Measurements from ENCODE around the gene ZBTB21. TPM values are rescaled to one million over a fixed set of nuclear protein-coding genes. Genes with fewer than 3 reads are reported as not detected.

The ZBTB21 gene
- total and polyA plus RNA-seq, 4 donors = 7.3 to 14.6 (median 10.4) TPM

GRCh38 chr21:41973861-41974751, 36.1 kb downstream of the ZBTB21 start:
- no peaks in the 10 kb centered on the region for H3K36me3 ChIP-seq (ENCODE audit: control insufficient read depth, insufficient read depth, low read length)
- peaks cover 26% of the 10 kb centered on the region for H3K4me1 ChIP-seq (ENCODE audit: control insufficient read depth, insufficient read depth, low read length)
- no peaks in the 10 kb centered on the region for H3K27me3 ChIP-seq (ENCODE audit: control insufficient read depth, insufficient read depth, low read length)
- WGBS (ENCODE audit: insufficient coverage) = 91% methylated on average over 13 of the region's 14 CpGs
- DNase-seq (ENCODE audit: low read depth in 4 of 6, low spot score in 6 of 6) = no peak
- H3K9me3 ChIP-seq (ENCODE audit: control insufficient read depth, insufficient read depth, low read length) = no peaks in the 10 kb centered on the region
- H3K27ac ChIP-seq (ENCODE audit: low read depth, low read length) = no peak overlapping the region
- no peak overlapping the region for H3K4me3 ChIP-seq (ENCODE audit: low read depth, low read length)

- H3K4me3 ChIP-seq (ENCODE audit: low read depth, low read length) = no peak overlapping the region
- H3K4me1 ChIP-seq (ENCODE audit: control insufficient read depth, insufficient read depth, low read length) = peaks cover 26% of the 10 kb centered on the region
- no peaks in the 10 kb centered on the region for H3K36me3 ChIP-seq (ENCODE audit: control insufficient read depth, insufficient read depth, low read length)
- H3K27ac ChIP-seq (ENCODE audit: low read depth, low read length) = no peak overlapping the region
- DNase-seq (ENCODE audit: low read depth in 4 of 6, low spot score in 6 of 6) = no peak
- WGBS (ENCODE audit: insufficient coverage) = 96% methylated on average over 15 of the region's 15 CpGs
- H3K27me3 ChIP-seq (ENCODE audit: control insufficient read depth, insufficient read depth, low read length) = no peaks in the 10 kb centered on the region
- H3K9me3 ChIP-seq (ENCODE audit: control insufficient read depth, insufficient read depth, low read length) = no peaks in the 10 kb centered on the region
These were observed 36.7 kb downstream of the ZBTB21 start for GRCh38 chr21:41973427-41973831.

- Histone ChIP-seq H3K27ac (ENCODE audit: low read depth, low read length) (no peak overlapping the region), H3K27me3 (ENCODE audit: control insufficient read depth, insufficient read depth, low read length) (no peaks in the 10 kb centered on the region), H3K4me1 (ENCODE audit: control insufficient read depth, insufficient read depth, low read length) (peaks cover 26% of the 10 kb centered on the region), H3K4me3 (ENCODE audit: low read depth, low read length) (no peak overlapping the region), H3K36me3 (ENCODE audit: control insufficient read depth, insufficient read depth, low read length) (no peaks in the 10 kb centered on the region), H3K9me3 (ENCODE audit: control insufficient read depth, insufficient read depth, low read length) (no peaks in the 10 kb centered on the region)
- WGBS (ENCODE audit: insufficient coverage) = 96% methylated on average over 22 of the region's 23 CpGs
- DNase-seq (ENCODE audit: low read depth in 4 of 6, low spot score in 6 of 6) = no peak
These were observed 37.5 kb downstream of the ZBTB21 start for GRCh38 chr21:41972511-41973205.

DNA sequence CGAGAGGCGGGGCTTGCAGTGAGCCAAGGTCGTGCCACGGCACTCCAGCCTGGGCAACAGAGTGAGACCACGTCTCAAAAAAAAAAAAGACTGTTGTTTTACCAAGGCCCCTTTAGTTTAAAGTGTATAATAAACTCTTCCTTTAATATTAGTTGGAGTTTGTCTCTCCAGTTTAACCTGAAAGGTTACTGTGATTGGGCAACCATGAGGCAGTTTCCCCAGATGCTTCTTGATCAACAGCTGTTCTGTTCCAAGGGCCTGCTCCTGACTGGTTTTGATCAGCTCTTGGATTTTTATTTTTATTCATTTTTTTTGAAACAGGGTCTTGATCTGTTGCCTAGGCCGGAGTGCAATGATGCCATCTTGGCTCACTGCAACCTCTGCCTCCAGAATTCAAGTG, 38.3 kb downstream of the ZBTB21 start:
- Histone ChIP-seq H3K9me3 (ENCODE audit: control insufficient read depth, insufficient read depth, low read length) (no peaks in the 10 kb centered on the region), H3K27ac (ENCODE audit: low read depth, low read length) (no peak overlapping the region), H3K4me3 (ENCODE audit: low read depth, low read length) (no peak overlapping the region), H3K27me3 (ENCODE audit: control insufficient read depth, insufficient read depth, low read length) (no peaks in the 10 kb centered on the region), H3K4me1 (ENCODE audit: control insufficient read depth, insufficient read depth, low read length) (peaks cover 26% of the 10 kb centered on the region), H3K36me3 (ENCODE audit: control insufficient read depth, insufficient read depth, low read length) (no peaks in the 10 kb centered on the region)
- 100% methylated on average over 1 of the region's 6 CpGs for WGBS (ENCODE audit: insufficient coverage)
- DNase-seq (ENCODE audit: low read depth in 4 of 6, low spot score in 6 of 6) = no peak

GRCh38 chr21:41970751-41971653, 39.2 kb downstream of the ZBTB21 start:
- WGBS (ENCODE audit: insufficient coverage) = 71% methylated on average over 16 of the region's 20 CpGs
- H3K36me3 ChIP-seq (ENCODE audit: control insufficient read depth, insufficient read depth, low read length) = no peaks in the 10 kb centered on the region
- no peaks in the 10 kb centered on the region for H3K9me3 ChIP-seq (ENCODE audit: control insufficient read depth, insufficient read depth, low read length)
- H3K27me3 ChIP-seq (ENCODE audit: control insufficient read depth, insufficient read depth, low read length) = no peaks in the 10 kb centered on the region
- H3K4me3 ChIP-seq (ENCODE audit: low read depth, low read length) = no peak overlapping the region
- H3K27ac ChIP-seq (ENCODE audit: low read depth, low read length) = no peak overlapping the region
- peaks cover 23% of the 10 kb centered on the region for H3K4me1 ChIP-seq (ENCODE audit: control insufficient read depth, insufficient read depth, low read length)
- DNase-seq (ENCODE audit: low read depth in 4 of 6, low spot score in 6 of 6) = no peak

DNA sequence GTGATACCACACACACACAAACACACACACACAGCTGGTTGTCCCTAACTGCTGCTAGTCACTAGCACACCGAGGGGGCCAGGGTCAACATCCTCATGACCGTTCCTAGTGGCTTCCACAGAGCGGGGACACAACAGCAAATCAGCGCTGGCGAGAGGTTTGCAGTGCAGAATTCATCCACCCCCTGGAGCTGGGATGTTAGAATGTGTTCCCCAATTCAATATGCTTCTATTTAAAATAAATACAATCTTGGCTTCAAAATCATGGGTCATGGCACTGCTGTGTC, 40.1 kb downstream of the ZBTB21 start:
- H3K27me3 ChIP-seq (ENCODE audit: control insufficient read depth, insufficient read depth, low read length) = no peaks in the 10 kb centered on the region
- no peak overlapping the region for H3K27ac ChIP-seq (ENCODE audit: low read depth, low read length)
- H3K4me3 ChIP-seq (ENCODE audit: low read depth, low read length) = no peak overlapping the region
- peaks cover 23% of the 10 kb centered on the region for H3K4me1 ChIP-seq (ENCODE audit: control insufficient read depth, insufficient read depth, low read length)
- no peak for DNase-seq (ENCODE audit: low read depth in 4 of 6, low spot score in 6 of 6)
- WGBS (ENCODE audit: insufficient coverage) = 15% methylated on average over 3 of the region's 5 CpGs
- no peaks in the 10 kb centered on the region for H3K9me3 ChIP-seq (ENCODE audit: control insufficient read depth, insufficient read depth, low read length)
- no peaks in the 10 kb centered on the region for H3K36me3 ChIP-seq (ENCODE audit: control insufficient read depth, insufficient read depth, low read length)

DNA sequence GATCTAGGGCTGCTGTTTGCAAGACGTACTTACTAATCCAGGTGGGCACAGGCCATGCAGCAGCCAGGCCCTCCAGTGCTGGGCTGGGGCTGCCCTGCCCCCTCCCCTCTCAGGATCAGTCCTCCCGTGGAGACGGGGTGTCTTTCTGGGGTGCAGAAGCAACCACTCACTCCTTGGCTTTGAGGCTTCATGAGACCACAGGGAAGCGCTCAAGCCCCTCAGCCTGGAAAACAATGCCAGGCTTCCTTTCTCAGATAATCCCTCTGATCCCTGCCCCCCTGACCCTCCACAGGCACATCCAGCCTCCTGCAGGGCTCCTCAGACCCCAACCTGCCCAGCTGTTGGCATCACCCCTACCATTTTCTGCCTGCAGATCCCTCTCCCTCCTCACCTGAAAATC, 42.5 kb downstream of the ZBTB21 start:
- no peak for DNase-seq (ENCODE audit: low read depth in 4 of 6, low spot score in 6 of 6)
- WGBS (ENCODE audit: insufficient coverage) = 61% methylated on average over 4 of the region's 4 CpGs
- H3K27ac ChIP-seq (ENCODE audit: low read depth, low read length) = no peak overlapping the region

DNA sequence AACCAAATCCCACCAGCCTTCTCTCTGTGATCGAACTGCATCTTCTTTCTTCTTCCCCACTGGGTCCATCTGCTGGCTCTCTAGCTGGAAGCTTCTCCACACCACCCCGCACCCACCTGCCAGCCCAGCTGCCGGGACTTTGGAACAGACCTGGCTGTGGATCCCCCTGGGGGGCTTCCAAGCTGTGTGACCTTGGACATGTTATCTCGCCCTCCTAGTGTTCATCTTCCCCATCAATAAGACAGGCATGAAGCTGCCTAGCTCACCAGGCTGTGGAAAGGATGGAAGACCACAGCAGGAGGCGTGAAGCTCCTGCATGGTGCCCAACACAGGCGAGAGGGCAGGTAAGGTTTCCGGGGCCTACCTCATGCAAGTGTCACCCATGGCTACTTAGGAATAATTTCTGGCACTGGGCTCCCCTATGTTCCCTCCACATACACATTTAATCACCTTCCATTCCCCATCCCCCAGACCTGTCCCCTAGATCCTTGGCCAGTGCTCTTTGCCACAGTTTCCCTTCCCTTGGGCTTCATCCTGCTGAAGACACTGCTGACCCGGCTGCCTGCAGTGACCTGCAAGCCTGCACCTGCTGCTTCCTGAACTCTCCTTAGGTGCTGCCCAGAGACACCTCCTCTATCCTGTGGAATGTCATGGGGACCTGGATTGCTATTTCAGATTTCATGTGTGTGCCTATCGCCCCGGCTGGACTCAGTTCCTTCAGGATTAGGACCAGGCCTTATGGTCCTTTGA, 43.1 kb downstream of the ZBTB21 start:
- WGBS (ENCODE audit: insufficient coverage) = 92% methylated on average over 10 of the region's 10 CpGs
- no peaks in the 10 kb centered on the region for H3K36me3 ChIP-seq (ENCODE audit: control insufficient read depth, insufficient read depth, low read length)
- DNase-seq (ENCODE audit: low read depth in 4 of 6, low spot score in 6 of 6) = no peak
- no peak overlapping the region for H3K27ac ChIP-seq (ENCODE audit: low read depth, low read length)
- H3K9me3 ChIP-seq (ENCODE audit: control insufficient read depth, insufficient read depth, low read length) = no peaks in the 10 kb centered on the region
- H3K27me3 ChIP-seq (ENCODE audit: control insufficient read depth, insufficient read depth, low read length) = no peaks in the 10 kb centered on the region
- H3K4me1 ChIP-seq (ENCODE audit: control insufficient read depth, insufficient read depth, low read length) = peaks cover 30% of the 10 kb centered on the region
- H3K4me3 ChIP-seq (ENCODE audit: low read depth, low read length) = no peak overlapping the region

More for the DNA sequence above, 42.5 kb downstream of the ZBTB21 start:
- Histone ChIP-seq H3K4me3 (ENCODE audit: low read depth, low read length) (no peak overlapping the region), H3K36me3 (ENCODE audit: control insufficient read depth, insufficient read depth, low read length) (no peaks in the 10 kb centered on the region), H3K27me3 (ENCODE audit: control insufficient read depth, insufficient read depth, low read length) (no peaks in the 10 kb centered on the region), H3K9me3 (ENCODE audit: control insufficient read depth, insufficient read depth, low read length) (no peaks in the 10 kb centered on the region), H3K4me1 (ENCODE audit: control insufficient read depth, insufficient read depth, low read length) (peaks cover 28% of the 10 kb centered on the region)
